Neural cell (in vitro differentiated cells): Measurements from ENCODE around the gene PIK3R4. TPM values are rescaled to one million over a fixed set of nuclear protein-coding genes. Genes with fewer than 3 reads are reported as not detected.

Experiments used
- H2AFZ ChIP-seq: fragments of 200-600, 300-800 bp; sonication (generic), shearing (Covaris generic); 2 replicates; pipeline ENCODE4 v1.6.0; 2014; ENCODE audit warnings: low read depth, mild to moderate bottlenecking, antibody characterized with exemption, low read length, moderate library complexity
- H3F3A ChIP-seq: fragments of 200-600 bp; shearing (Covaris generic); 2 replicates; pipeline ENCODE4 v1.6.1; 2016; ENCODE audit warnings: mild to moderate bottlenecking, moderate library complexity, mixed read lengths, antibody characterized with exemption, low read length; ENCODE audit not compliant: insufficient read depth, poor library complexity, severe bottlenecking
- H3K27ac ChIP-seq: fragments of 200-600, 300-800 bp; sonication (generic), shearing (Covaris generic); 2 replicates; pipeline ENCODE4 v1.5.1; 2014; ENCODE audit warnings: mild to moderate bottlenecking, low read length, moderate library complexity
- H3K27me3 ChIP-seq: fragments of 300-800, 200-600 bp; sonication (generic), shearing (Covaris generic); 2 replicates; pipeline ENCODE4 v1.6.0; 2014; ENCODE audit warnings: mild to moderate bottlenecking, low read depth, low read length, moderate library complexity; ENCODE audit not compliant: insufficient read depth
- H3K36me3 ChIP-seq: fragments of 300-800, 200-600 bp; sonication (generic), shearing (Covaris generic); 2 replicates; pipeline ENCODE4 v1.5.1; 2014; ENCODE audit warnings: mild to moderate bottlenecking, antibody characterized with exemption, low read length, moderate library complexity; ENCODE audit not compliant: insufficient read depth
- H3K4me2 ChIP-seq: fragments of 300-800, 200-600 bp; sonication (generic), shearing (Covaris generic); 2 replicates; pipeline ENCODE4 v1.6.0; 2014; ENCODE audit warnings: mild to moderate bottlenecking, low read length
- H3K4me3 ChIP-seq: fragments of 300-800, 200-600 bp; sonication (generic), shearing (Covaris generic); 2 replicates; pipeline ENCODE4 v1.5.1; 2014; ENCODE audit warnings: mild to moderate bottlenecking, low read length, moderate library complexity
- H3K79me2 ChIP-seq: fragments of 200-600 bp; shearing (Covaris generic); replicated peaks from 2 replicates; pipeline ENCODE4 v1.6.0; 2014; ENCODE audit warnings: mild to moderate bottlenecking, low read length, moderate library complexity; ENCODE audit not compliant: insufficient read depth
- H3K9ac ChIP-seq: fragments of 300-800, 200-600 bp; sonication (generic), shearing (Covaris generic); 2 replicates; pipeline ENCODE4 v1.6.1; 2016; ENCODE audit warnings: mild to moderate bottlenecking, low read length, mixed read lengths
- H3K9me2 ChIP-seq: fragments of 200-600 bp; shearing (Covaris generic); 2 replicates; pipeline ENCODE4 v1.6.1; 2016; ENCODE audit warnings: mild to moderate bottlenecking, low read length, mixed read lengths; ENCODE audit not compliant: insufficient read depth
- H3K9me3 ChIP-seq: fragments of 200-600, 300-800 bp; sonication (generic), shearing (Covaris generic); 2 replicates; pipeline ENCODE4 v1.6.1; 2016; ENCODE audit warnings: mild to moderate bottlenecking, mixed run types, low read length, moderate library complexity, mixed read lengths
- H4K20me1 ChIP-seq: fragments of 200-600 bp; shearing (Covaris generic); 2 replicates; pipeline ENCODE4 v1.6.1; 2016; ENCODE audit warnings: mild to moderate bottlenecking, mixed run types; ENCODE audit not compliant: insufficient read depth
- EP300 ChIP-seq: fragments of 450-650 bp; conservative IDR thresholded peaks from 2 replicates; pipeline ENCODE4 v1.6.1; 2014; ENCODE audit warnings: antibody characterized with exemption, mild to moderate bottlenecking, moderate library complexity; ENCODE audit not compliant: poor library complexity, severe bottlenecking
- EZH2 ChIP-seq: fragments of 200-600, 300-800 bp; shearing (Covaris generic), sonication (generic); IDR thresholded peaks from 2 replicates; pipeline ENCODE4 v1.6.1; 2014; ENCODE audit warnings: antibody characterized with exemption, low read length, borderline replicate concordance, mild to moderate bottlenecking; ENCODE audit not compliant: insufficient read depth, poor library complexity, severe bottlenecking
- MXI1 ChIP-seq: fragments of 450-650 bp; conservative IDR thresholded peaks from 2 replicates; pipeline ENCODE4 v1.6.1; 2014; ENCODE audit warnings: antibody characterized with exemption, mild to moderate bottlenecking; ENCODE audit not compliant: poor library complexity, severe bottlenecking
- POLR2AphosphoS5 ChIP-seq: IDR thresholded peaks from 2 replicates; pipeline ENCODE4 v1.6.1; 2012
- RAD21 ChIP-seq: fragments of 450-650 bp; conservative IDR thresholded peaks from 2 replicates; pipeline ENCODE4 v1.6.1; 2014; ENCODE audit warnings: antibody characterized with exemption, mild to moderate bottlenecking, moderate library complexity
- SMC3 ChIP-seq: fragments of 450-650 bp; conservative IDR thresholded peaks from 2 replicates; pipeline ENCODE4 v1.6.1; 2014; ENCODE audit warnings: antibody characterized with exemption, mild to moderate bottlenecking, moderate library complexity; ENCODE audit not compliant: poor library complexity
- TAF1 ChIP-seq: IDR thresholded peaks from 2 replicates; pipeline ENCODE4 v1.6.1; 2012; ENCODE audit warnings: low read depth
- polyA plus RNA-seq: library from polyadenylated mRNA; depleted of rRNA; stranded (reverse); fragments of >200 nt; gene quantifications from 2 replicates; pipeline ENCODE4 v1.2.3, GENCODE V29; 2014
- TF ChIP-seq, protein P1 (sequence below): IDR thresholded peaks from 2 replicates; pipeline ENCODE4 v1.6.1; 2012; ENCODE audit warnings: borderline replicate concordance
- TF ChIP-seq, protein P2 (sequence below): fragments of 450-650 bp; IDR thresholded peaks from 2 replicates; pipeline ENCODE4 v1.5.1; 2014; ENCODE audit warnings: antibody characterized with exemption, mild to moderate bottlenecking, moderate library complexity; ENCODE audit not compliant: poor library complexity, severe bottlenecking

The PIK3R4 gene
- polyA plus RNA-seq, 1 donor from 2014 or later, result 18.3 TPM

DNA sequence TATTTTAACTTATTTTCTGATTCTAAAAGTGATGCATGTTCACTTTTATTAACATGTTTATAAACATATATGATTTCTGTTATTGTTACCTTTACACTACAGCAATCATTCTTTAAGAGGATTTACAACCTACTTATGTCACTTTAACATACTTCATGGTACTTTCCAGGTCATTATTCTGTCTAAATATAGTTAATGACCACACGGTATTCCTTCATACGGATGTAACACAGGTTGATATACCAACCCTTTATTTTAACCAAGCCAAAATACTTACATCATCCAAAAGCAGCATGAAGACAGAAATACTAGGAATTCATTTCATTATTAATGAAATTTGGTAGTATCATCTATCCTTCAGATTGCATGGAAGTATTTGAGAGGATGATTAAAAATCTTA lies 18.6 kb downstream of the PIK3R4 start:
- Histone ChIP-seq H3K79me2 (no peaks in the 10 kb centered on the region), H3K36me3 (peaks cover 6% of the 10 kb centered on the region), H3K27me3 (no peaks in the 10 kb centered on the region), H3K9ac (no peak overlapping the region), H4K20me1 (no peaks in the 10 kb centered on the region), H3K4me3 (no peak overlapping the region), H3K9me3 (no peaks in the 10 kb centered on the region), H3K9me2 (no peaks in the 10 kb centered on the region), H3K4me2 (no peak overlapping the region), H3K27ac (no peak overlapping the region), H3F3A (no peaks in the 10 kb centered on the region), H2AFZ (no peak overlapping the region)
- TF ChIP-seq TAF1 (no peak), SMC3 (no peak), EZH2 (no peak), MXI1 (no peak), RAD21 (no peak), POLR2AphosphoS5 (no peak), EP300 (no peak)
- TF ChIP-seq, protein P1, sequence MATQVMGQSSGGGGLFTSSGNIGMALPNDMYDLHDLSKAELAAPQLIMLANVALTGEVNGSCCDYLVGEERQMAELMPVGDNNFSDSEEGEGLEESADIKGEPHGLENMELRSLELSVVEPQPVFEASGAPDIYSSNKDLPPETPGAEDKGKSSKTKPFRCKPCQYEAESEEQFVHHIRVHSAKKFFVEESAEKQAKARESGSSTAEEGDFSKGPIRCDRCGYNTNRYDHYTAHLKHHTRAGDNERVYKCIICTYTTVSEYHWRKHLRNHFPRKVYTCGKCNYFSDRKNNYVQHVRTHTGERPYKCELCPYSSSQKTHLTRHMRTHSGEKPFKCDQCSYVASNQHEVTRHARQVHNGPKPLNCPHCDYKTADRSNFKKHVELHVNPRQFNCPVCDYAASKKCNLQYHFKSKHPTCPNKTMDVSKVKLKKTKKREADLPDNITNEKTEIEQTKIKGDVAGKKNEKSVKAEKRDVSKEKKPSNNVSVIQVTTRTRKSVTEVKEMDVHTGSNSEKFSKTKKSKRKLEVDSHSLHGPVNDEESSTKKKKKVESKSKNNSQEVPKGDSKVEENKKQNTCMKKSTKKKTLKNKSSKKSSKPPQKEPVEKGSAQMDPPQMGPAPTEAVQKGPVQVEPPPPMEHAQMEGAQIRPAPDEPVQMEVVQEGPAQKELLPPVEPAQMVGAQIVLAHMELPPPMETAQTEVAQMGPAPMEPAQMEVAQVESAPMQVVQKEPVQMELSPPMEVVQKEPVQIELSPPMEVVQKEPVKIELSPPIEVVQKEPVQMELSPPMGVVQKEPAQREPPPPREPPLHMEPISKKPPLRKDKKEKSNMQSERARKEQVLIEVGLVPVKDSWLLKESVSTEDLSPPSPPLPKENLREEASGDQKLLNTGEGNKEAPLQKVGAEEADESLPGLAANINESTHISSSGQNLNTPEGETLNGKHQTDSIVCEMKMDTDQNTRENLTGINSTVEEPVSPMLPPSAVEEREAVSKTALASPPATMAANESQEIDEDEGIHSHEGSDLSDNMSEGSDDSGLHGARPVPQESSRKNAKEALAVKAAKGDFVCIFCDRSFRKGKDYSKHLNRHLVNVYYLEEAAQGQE, result no peak
- TF ChIP-seq, protein P2, sequence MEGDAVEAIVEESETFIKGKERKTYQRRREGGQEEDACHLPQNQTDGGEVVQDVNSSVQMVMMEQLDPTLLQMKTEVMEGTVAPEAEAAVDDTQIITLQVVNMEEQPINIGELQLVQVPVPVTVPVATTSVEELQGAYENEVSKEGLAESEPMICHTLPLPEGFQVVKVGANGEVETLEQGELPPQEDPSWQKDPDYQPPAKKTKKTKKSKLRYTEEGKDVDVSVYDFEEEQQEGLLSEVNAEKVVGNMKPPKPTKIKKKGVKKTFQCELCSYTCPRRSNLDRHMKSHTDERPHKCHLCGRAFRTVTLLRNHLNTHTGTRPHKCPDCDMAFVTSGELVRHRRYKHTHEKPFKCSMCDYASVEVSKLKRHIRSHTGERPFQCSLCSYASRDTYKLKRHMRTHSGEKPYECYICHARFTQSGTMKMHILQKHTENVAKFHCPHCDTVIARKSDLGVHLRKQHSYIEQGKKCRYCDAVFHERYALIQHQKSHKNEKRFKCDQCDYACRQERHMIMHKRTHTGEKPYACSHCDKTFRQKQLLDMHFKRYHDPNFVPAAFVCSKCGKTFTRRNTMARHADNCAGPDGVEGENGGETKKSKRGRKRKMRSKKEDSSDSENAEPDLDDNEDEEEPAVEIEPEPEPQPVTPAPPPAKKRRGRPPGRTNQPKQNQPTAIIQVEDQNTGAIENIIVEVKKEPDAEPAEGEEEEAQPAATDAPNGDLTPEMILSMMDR, result no peak

DNA sequence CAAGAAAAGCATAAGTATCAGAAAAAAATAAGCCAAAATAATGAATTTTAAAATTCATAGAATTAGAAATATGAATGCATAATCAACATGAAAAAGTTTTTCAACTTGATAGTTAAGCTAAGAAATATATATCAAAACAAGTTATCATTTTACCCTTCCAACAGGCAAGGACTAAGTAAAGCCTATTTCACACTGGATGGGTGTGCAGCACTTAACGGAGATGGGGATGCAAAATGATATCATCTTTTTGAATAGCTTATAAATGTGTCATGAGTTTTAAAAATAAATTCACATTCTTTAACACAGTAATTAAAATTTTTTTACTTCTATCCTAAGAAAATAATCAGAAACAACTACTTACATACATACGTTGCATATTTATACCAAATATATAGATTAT lies 20.9 kb downstream of the PIK3R4 start:
- H3K36me3 ChIP-seq, result no peaks in the 10 kb centered on the region
- H4K20me1 ChIP-seq, result no peaks in the 10 kb centered on the region
- no peak overlapping the region for H3K27ac ChIP-seq
- no peak overlapping the region for H2AFZ ChIP-seq
- H3K27me3 ChIP-seq, result no peaks in the 10 kb centered on the region
- H3K9me2 ChIP-seq, result no peaks in the 10 kb centered on the region
- H3K4me2 ChIP-seq, result no peak overlapping the region
- no peak overlapping the region for H3K9ac ChIP-seq
- no peak overlapping the region for H3K4me3 ChIP-seq
- TF ChIP-seq, protein P2, result no peak
- TF ChIP-seq MXI1 (no peak), TAF1 (no peak), EZH2 (no peak), RAD21 (no peak), POLR2AphosphoS5 (no peak)
- H3F3A ChIP-seq, result no peaks in the 10 kb centered on the region
- H3K9me3 ChIP-seq, result no peaks in the 10 kb centered on the region
- H3K79me2 ChIP-seq, result no peaks in the 10 kb centered on the region
